ENCODE measurements around the gene GALNT2.

Gene GALNT2

DNA sequence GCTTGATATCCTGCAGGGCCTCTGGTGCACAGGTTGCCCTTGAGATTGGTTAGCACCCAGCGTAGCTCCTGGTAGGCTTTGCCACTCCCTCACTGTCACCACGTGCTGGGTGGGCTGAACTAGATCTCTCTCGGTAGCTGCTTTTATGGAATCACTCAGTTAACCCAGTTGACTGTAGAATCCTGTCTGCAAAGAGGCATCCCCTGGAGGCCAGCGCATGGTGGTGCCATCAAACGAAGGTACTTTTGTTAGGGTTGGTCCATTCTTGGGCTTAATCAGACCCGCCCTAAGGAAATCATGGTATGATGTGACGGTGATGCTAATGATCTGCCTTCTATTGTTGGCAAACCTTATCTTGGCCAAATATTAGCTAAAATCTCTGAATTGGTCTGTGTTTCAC lies 153.4 kb downstream of the GALNT2 start:
- DNase-seq, result no peak

DNA sequence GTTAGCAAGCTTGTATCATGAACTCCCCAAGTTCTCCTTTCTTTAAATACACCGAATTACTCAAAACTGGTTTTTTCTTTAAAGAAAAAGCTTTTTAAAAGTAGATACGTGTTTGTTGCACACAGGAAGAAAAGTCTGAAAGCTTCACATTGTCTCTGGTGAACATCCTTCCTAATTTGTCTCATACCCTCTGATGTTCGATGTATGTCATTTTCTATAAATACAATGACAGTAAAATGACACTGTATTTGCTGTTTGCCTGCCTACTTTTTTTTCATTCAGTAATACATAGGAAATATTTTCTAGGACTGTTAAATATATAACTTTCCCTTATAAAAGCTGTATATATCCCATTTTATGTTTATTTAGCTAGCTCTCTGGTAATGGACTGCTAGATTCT lies 153.9 kb downstream of the GALNT2 start:
- no peak for DNase-seq

DNA sequence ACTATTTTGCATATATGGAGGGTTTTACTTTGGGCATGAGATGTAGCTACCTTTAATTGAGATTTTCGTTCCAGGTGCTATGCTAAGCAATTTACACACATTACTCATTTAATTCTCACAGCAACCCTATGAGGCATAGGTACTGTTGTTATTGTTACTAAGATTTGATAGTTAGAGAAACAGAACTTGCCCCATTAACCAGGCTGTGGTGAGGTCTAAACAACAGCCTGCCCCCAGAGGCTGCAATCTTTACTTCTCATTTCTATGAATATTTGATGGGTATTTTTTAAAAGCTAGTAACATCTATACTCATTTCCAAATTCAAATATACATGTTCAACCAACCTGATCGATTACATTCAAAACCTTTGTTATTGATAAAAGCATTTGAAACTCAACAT lies 155.6 kb downstream of the GALNT2 start:
- DNase-seq, result no peak

DNA sequence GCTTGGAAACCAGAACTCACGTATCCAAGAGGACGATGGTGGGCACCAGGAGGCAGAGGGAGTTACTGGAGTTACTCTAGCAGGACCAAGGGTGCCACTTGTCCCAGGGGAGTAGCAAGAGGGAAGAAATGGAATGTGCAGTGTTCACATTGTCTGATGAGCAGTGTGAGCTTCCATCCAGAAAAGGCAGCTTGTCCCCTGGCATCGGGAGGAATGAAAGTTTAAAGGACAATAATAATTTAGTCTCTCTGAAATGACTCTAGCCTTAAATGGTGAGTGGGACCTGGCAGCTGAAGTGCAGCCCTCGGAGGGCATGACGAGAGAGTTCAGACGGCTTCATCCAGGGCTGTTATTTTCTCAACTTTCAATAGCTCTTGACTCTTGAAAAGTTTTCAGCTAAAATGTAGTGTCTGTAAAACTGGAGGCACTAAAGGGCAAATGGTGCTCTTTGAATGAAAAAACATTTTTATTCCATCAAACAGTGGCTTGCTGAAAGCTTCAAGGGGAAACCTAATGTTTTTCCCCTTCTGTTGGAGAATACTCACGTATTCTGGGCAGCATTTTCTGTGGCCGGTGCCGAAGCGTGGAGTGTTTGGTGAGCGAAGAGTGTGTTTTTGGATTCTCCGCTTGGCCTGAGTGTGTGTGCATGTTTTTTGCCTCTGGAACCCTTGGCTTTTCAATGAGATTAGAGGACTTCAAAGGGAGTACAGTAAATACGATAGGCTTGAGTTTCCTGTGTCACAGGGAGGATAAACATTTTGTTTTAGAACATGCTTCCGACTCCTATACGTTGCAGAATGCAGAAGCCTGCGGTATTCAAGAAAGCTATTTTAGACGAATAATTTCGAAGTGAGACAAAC lies 157.3 kb downstream of the GALNT2 start:
- no peak for DNase-seq

DNA sequence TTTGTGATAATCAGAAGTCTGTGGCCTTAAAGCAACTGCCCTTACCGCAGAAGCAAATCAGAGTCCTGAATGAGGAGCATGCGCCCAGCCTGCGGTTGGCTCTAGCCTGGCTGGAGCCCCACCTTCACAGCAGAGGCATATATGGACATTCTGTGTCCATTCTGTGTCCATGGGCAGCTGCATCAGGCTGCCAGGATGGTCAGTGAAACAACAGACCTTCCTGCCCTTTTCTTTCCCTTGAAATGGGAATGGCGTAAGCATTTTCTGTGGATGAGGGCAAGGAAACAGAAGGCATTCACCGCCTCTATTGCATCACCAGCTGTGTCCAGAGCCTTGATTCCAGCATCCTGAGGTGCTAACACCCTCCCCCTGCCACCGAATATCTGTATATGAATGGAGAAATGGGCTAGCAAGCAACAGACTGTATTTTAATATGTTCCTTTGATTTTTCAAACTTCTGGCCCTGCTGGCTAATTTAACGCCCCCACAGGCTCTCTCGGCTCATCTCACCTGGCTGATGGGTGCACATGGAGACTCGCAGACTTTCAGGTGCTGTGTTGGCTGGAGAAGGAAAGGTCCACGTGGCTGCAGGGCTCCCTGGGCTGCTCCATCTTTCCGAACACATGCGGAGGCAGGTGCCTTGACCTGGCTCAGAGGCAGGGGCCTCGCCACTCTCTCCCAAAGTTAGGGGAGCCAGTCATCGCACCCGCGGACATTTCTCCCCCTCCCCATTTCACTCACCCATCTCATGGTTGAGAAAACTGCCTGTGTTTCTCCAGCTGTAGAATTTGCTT lies 159.2 kb downstream of the GALNT2 start:
- DNase-seq, result no peak

DNA sequence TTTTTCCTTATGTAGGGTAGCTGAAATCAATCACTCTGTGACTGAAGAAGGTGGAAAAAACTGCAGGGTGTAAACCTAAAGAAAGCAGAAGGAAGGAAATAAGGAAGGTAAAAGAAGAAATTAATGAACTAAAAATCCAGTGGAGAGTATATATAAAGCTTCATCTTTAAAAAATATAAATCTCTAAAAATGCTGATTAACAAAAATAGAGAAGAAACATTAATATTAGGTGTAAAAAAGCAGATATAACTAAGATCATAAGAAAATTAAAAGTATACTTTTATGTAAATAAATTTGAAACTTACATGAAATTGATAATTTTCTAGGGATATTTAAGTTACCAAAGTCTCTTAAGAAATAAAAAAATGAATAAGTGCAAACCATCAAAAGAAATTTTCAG lies 159.8 kb downstream of the GALNT2 start:
- DNase-seq, result no peak

DNA sequence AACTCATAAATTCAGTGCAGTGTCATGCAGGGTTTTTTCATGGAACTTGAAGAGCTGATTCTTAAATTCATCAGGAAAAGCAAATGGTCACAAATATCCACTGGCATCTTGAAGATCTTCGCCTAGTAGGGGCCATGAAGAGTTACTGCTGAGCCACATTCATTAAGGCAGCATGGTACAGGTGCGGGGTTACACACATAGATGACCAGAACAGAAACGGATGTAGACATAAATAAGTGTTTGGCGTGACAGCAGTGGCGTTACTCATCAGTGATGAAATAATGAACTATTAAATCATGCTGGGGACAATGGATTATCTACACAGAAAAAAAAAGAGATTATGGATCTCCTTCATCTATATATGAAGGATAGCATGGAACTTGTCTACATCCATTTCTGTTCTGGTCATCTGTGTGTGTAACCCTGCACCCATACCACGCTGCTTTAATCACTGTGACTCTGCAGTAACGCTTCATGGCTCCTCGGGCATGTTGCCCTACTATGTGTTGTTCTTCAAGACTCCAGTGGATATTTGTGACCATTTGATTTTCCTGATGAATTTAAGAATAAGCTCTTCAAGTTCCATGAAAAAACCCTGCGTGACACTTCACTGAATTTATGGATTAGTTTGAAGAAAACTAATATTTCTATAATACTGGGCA lies 161.3 kb downstream of the GALNT2 start:
- no peak for DNase-seq

DNA sequence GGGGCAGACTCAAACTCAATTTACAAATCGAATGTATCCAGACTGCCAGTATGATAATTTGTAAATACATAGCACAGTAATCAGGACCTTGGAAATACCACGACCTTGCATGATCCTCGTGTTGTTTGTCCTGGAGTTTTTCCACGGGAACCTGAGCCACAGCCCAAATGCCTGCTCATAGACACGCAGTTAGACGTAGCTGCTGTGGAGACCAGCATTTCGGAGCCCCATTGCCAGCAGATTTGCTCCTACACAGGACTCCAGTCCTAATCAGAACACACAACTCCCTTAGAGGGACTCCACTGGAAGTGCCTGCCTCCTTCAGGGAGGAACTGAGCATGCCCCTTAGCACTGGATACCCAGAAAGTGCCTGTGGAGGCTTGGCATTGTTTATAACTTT lies 163.2 kb downstream of the GALNT2 start:
- no peak for DNase-seq

DNA sequence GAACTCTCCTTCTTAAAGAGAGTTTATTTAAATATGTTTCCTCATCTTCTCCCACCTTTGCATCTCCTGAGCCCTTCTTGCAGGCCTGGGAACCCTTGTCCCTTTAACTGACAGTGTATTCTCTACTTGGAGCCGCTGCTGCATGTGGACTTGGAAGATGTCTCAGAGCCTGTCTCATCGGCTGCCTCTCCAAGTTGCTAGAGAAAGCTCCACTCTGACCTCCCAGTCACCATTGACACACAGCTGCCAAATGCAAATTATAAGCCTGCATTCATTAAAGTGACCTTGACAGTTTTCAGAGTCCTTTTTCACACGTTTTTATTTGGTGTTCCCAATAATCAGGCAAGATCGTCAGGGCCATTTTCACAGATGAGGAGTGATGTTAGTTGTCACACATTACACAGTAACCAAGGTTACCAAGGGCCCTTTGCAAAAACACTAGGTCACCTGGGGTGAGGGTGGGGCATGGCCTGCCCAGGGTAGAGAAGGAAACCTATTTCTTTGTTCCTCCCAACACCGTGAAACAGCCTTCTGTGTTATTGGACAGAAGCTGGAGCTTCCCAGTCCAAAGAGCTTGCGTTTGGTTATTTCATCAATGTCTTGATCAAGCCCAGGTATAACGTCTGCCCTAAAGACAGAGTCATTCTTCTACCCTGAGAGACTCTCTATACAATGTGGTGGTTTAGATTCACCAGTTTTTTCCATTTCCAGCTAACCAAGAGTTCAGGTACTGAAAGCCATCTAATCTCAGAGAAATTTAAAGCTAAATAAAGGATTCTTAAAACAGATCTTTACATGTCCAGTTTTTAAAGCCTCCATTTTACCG lies 164.1 kb downstream of the GALNT2 start:
- DNase-seq, result no peak

DNA sequence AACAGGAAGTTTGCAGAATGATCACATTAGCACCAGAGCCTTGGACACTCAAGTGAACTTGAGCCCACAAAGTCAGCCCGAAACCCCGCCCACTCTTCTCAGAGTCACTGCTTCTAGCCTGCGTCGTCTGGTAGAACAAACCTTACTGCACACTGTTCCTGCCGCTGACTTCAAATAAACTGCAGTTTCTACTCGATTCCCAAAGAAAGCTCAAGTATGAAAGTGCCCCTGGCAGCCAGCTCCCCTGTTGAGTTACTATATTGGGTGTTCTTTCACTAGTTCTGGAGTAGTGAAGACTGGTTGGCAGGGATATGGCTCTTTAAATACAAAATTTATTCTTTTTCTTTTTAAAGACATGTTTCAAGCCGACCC lies 164.7 kb downstream of the GALNT2 start:
- DNase-seq, result no peak

DNA sequence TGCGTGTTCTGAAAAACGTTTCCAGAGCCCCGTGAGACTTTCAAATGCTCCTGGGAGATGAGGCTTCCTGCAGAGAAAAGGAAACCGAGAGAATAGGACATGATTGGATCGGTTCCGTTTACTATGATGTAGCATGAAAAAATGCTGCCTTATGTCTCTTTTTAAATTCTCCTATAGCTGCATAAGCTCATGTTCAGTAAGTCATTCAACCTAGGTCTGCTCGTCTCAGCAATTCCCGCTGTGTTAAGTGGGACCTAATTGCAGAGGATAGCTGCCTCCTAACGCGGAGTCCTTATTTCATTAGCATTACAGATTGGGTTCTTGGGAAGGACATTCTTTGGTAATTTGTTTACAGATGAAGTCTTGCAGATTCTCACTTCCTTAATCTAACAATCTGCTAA lies 165.3 kb downstream of the GALNT2 start:
- DNase-seq, result no peak

DNA sequence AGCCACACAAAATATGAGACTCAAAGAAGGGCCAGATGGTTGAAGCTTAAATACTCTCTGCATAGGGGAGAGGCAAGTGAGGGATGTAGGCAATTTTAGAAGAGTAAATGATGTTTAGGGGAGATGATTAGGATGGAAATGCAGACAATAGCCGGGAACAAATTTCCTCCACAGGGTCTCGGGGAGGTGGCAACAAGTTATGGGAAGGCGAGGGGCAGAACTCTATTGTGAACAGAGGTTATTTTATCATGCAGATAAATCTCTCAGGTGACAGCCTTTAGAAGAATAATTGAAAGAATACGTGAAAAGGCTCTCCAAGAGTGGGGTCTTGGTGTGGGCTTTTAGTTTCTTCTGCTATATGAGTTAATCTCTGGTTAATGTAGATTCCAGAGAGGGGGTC lies 166.7 kb downstream of the GALNT2 start:
- DNase-seq, result no peak

DNA sequence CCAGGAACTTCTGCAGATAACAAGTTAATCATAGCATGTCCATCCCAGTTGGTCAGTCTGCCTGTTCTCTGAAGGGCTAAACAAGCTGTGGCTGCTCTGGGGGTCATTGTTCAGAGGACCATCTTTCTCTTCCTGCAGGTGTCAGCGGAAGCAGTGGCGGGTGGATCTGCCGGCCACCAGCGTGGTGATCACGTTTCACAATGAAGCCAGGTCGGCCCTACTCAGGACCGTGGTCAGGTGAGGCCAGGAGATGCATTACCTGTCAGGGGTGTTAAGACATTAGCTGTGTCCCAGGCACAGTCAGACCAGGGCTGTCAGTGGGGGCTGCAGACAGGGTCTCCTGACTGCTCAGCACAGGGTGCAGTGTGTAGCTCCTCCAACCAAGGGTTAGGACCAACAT lies 168.8 kb downstream of the GALNT2 start:
- DNase-seq, result no peak

DNA sequence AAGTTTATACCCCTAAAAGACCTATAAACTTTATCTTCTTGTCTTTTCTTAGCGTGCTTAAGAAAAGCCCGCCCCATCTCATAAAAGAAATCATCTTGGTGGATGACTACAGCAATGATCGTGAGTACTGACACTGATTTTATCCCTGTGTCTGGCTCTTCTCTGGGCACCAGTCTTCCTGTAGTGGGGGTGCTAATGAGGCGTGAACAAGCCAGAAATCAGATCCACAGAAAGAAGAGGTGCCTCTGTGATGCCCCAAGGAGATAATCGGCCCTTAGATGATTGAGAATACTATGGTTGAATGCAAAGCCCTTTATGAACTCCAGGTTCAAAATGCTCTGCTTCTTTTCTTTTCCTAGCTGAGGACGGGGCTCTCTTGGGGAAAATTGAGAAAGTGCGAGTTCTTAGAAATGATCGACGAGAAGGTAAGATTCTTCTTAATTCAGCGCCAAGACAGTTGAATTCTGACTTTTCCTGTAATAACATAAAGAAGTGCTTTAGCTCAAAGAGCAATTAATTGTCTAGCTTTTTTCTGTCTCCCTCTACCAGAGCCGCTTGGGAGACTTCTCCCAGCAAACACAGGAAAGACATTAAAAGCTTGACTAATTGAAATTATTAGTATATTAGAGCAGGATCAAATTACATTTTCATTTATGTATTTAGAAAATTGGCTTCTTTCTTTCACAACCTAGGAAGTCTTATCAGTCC lies 169.4 kb downstream of the GALNT2 start:
- no peak for DNase-seq

DNA sequence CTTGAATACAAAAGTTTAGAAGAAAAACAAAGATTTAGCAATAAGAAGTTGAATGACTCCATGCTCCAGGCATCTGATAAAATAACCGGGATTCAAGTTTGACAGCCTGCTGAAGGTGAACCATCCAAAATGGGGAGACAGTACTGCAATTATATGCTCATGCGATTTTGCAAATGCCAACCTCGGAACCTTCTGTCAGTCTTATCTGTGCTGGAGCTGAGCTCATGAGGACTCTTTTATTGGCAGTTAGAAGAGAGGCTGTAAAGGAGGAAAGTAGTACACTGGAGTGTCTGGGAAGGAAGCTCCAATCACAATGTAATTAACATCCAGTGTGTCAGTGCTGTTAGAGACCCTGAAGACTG lies 170.0 kb downstream of the GALNT2 start:
- no peak for DNase-seq

DNA sequence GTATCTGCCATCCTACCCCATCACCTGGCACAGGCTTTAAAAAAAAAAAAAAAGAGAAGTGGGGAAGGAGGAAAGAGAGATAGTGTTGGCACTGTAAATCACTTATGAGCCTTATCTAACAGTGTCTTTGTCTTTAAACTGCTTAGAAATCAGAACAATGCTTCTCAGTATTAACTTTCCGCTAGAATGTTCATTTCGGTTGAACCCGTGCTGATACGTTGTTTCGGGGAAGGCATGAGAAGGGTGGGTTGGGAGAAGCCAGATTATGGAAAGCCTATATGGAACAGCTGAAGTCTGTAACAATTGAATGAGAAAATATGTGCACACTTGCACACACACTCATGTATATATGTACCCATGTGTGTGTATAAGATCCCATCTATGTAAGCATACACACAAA lies 170.8 kb downstream of the GALNT2 start:
- DNase-seq, result no peak

DNA sequence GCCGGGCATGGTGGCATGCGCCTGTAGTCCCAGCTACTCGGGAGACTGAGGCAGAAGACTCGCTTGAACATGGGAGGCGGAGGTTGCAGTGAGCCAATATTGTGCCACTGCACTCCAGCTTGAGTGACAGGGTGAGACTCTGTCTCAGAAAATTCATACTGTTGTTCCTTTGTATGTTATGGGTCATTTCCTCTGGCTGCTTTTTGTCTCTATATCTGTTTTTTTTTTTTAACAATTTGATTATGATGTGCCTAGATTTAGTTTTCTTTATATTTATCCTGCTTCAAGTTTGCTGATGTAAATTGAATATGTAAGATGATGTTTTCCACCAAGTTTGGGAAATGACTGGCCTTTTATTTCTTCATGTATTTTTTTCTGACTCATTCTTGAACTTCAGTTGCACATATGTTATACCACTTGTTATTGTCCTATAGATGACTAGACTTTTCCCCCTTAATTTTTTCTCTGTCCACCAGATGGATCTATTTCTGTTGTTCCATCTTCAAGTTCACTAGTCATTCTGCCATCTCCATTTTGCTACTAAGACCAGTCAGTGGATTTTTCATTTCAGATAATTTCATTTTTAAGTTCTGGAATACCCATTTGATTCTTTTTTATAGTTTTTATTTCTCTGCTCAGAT lies 173.5 kb downstream of the GALNT2 start:
- no peak for DNase-seq

DNA sequence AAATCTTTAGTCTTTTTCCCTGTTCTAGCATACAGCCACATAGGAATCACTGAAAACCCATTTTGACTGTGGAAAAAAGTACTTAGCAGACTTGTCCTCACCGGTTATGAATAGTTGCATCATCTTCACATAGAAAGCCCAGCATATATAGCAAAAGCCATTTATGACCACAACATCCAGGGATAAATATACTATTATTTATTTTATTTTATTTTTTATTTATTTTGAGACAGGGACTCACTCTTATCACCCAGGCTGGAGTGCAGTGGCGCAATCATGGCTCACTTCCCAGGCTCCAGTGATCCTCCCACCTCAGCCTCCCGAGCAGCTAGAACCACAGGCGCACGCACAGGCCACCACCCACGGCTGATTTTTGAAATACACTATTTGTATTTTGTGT lies 175.3 kb downstream of the GALNT2 start:
- no peak for DNase-seq

DNA sequence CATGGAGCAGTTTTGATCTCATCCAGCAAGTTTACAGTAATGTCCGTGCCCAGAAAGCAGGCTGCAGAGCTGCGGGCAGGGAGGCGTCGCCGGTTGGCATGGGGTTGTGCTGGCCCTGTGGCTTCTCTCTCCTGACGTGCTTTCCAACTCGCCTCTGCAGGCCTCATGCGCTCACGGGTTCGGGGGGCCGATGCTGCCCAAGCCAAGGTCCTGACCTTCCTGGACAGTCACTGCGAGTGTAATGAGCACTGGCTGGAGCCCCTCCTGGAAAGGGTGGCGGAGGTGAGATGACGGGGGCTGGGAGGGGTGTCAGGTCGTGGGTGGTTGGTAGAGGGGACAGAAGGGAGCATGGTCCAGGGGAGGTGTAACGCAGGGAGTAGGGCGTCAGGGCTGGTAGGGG lies 176.1 kb downstream of the GALNT2 start:
- DNase-seq, result no peak

DNA sequence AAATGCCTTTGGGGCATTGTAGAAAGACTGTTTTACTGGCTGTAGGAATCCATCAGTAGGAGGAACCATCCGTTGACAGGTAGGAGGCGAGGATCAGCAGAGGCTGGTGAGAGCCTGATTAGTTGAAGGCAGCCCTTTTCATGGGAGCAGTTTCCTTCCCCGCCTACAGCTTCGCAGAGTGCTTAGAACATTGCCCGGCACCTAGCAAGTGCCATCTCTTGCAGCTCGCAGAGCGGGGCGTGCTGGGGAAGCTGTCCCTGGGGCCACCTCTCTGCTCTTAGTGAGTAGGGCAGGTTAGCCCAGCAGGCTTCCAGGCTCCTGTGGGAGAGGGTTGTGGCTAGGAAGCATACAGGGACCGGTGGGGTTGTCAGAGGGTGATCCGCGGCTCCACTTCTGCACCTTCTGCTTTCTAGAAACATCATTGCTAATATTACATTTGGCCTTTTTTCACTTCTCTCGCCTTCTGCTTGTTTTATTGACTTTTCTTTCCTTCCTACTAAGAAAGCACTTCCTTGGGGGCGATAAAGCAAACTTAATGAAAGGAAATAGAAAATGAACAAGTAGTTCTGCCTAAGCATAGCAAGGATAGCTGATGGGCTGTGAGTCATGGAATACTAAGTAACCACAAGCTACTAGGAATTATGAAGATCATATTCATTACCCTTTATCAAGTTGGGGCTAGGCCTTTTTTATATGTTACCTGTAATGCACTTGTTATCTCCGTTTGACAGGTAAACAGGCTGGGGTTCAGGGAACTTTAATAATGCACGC lies 176.7 kb downstream of the GALNT2 start:
- DNase-seq, result no peak

DNA sequence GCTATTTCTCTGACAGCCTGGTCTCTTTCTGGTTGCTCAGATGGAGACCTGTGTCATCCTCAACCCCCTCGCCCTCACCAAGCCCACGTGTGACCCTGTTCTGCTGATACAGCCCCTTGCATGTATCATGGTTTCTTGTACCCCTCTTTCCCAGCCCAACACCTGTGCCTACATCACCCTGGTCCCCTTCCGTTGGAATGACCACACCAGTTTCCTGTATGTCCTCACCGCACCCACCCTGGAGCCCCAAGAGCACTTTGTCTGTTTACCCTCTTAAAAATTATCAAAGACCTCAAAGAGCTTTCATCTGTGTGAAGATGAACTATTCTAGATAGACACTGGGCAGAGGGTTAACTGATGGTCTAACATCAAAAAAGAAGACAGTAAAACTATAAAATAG lies 179.5 kb downstream of the GALNT2 start:
- DNase-seq, result no peak
